Measurements from ENCODE around the gene ZNF648.
"Not testable (repeated sequence)": the region's sequence is repeated elsewhere in the genome, so short reads cannot be mapped to it uniquely, and the experiment has no call there.

Gene ZNF648

GRCh38 chr1:182071924-182072323, 10.4 kb upstream of the ZNF648 start:
- DNase-seq, result no peak

GRCh38 chr1:182069028-182069466, 7.5 kb upstream of the ZNF648 start:
- peak in 4 of 14 donors; percentile 18 to 35 (median 24) for DNase-seq

GRCh38 chr1:182066934-182067333, 5.4 kb upstream of the ZNF648 start:
- DNase-seq, result no peak

GRCh38 chr1:182065126-182065845, 3.8 kb upstream of the ZNF648 start:
- no peak for DNase-seq

GRCh38 chr1:182064611-182065010, 3.1 kb upstream of the ZNF648 start:
- no peak for DNase-seq

GRCh38 chr1:182062223-182062622, 711 bp upstream of the ZNF648 start:
- DNase-seq, result no peak

- DNase-seq, result no peak
Measured at GRCh38 chr1:182060877-182061276, 635 bp downstream of the ZNF648 start.

GRCh38 chr1:182059936-182060335, 1.6 kb downstream of the ZNF648 start:
- DNase-seq, result peak in 4 of 14 donors; percentile 21 to 47 (median 30)

GRCh38 chr1:182056601-182057366, 4.7 kb downstream of the ZNF648 start:
- DNase-seq, result no peak

- DNase-seq, result peak in 1 of 14 donors; percentile 25
Measured at GRCh38 chr1:182054698-182055326, 6.7 kb downstream of the ZNF648 start.

- no peak for DNase-seq
Measured at GRCh38 chr1:182052355-182052754, 9.2 kb downstream of the ZNF648 start.

GRCh38 chr1:182051938-182052337, 9.6 kb downstream of the ZNF648 start:
- DNase-seq, result no peak

- DNase-seq, result no peak
Measured at GRCh38 chr1:182050481-182051448, 10.7 kb downstream of the ZNF648 start.

GRCh38 chr1:182048562-182048961, 12.9 kb downstream of the ZNF648 start:
- no peak for DNase-seq

- DNase-seq, result no peak
Measured at GRCh38 chr1:182046763-182047162, 14.7 kb downstream of the ZNF648 start.

- DNase-seq, result not testable (repeated sequence)
Measured at GRCh38 chr1:182045481-182045880, 16.0 kb downstream of the ZNF648 start.

GRCh38 chr1:182041615-182042014, 19.9 kb downstream of the ZNF648 start:
- no peak for DNase-seq

- no peak for DNase-seq
Measured at GRCh38 chr1:182038220-182038619, 23.3 kb downstream of the ZNF648 start.

- DNase-seq, result no peak
Measured at GRCh38 chr1:182035097-182035770, 26.3 kb downstream of the ZNF648 start.

GRCh38 chr1:182032251-182032650, 29.3 kb downstream of the ZNF648 start:
- DNase-seq, result no peak

Measured in C1 segment of cervical spinal cord (tissue), 14 donors.